ENCODE data around the gene SEL1L3. TPM values are rescaled to one million over a fixed set of nuclear protein-coding genes. Genes with fewer than 3 reads are reported as not detected.

The SEL1L3 gene
- total and polyA plus RNA-seq, 2 donors (not counting 3 experiments of a cell fraction or from before 2014, with no cell fraction given), result 53.4 to 122 TPM

DNA sequence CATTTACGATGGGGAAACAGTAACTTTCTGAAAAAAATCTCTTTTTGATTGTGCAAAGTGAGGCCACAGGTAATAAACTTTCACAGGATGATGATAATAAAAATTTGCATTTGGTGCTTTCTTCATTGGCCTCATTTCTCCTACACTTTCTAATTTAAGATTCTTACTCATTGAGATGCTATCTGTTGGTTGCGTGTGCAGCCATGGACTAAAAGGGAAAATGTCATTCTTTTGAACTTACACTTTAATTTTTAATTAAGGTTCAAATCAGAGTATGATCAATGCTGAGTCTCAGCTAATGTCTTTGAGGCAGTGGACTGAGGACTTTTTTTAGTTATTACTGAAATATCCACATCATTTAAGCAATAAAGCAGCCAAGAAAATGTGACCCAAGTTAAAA is 87.6 kb downstream of the SEL1L3 start:
- Histone ChIP-seq H3K27ac (ENCODE audit: insufficient read depth, low read depth, low read length) (no peak overlapping the region), H3K4me2 (ENCODE audit: insufficient read depth, low read length) (no peak overlapping the region), H3K4me1 (ENCODE audit: control insufficient read depth, extremely low read depth, insufficient read depth, low read length) (no peaks in the 10 kb centered on the region), H3K36me3 (ENCODE audit: control insufficient read depth in 2 of 2, extremely low read depth in 1 of 2, insufficient read depth in 2 of 2, low read length in 2 of 2) (peaks cover 10 to 16% of the 10 kb centered on the region in 2 experiments), H3K79me2 (ENCODE audit: control insufficient read depth, insufficient read depth, low read length) (no peaks in the 10 kb centered on the region), H3K27me3 (ENCODE audit: control insufficient read depth in 2 of 2, insufficient read depth in 2 of 2, low read length in 2 of 2) (no peaks in the 10 kb centered on the region), H3K9ac (replicated peaks; ENCODE audit: extremely low read depth, insufficient read depth, low read length) (no peak overlapping the region), H3K9me3 (replicated peaks; ENCODE audit: control insufficient read depth, insufficient read depth, low read length) (no peaks in the 10 kb centered on the region), H3K9me1 (replicated peaks; ENCODE audit: control insufficient read depth, extremely low read depth, insufficient read depth, low read length) (no peaks in the 10 kb centered on the region), H4K20me1 (replicated peaks; ENCODE audit: control insufficient read depth, extremely low read depth, insufficient read depth, low read length) (no peaks in the 10 kb centered on the region), H2AFZ (ENCODE audit: low read depth, low read length) (no peak overlapping the region), H3K4me3 (replicated peaks in 1 of 3; ENCODE audit: insufficient read depth in 1 of 3, low read depth in 1 of 3, low read length in 3 of 3) (no peak overlapping the region)
- no peak for DNase-seq (ENCODE audit: low read depth, low spot score)
- no peak for FAIRE-seq
- intact Hi-C loops (cut with micrococcal nuclease), result no loop called here
- CTCF ChIA-PET, result interaction anchor here (1.7 to 1.8 kb wide), 2 partner anchors 7 to 335 kb away, joined by 6 to 9 read pairs; no protein-coding TSS in a partner anchor
- POLR2A ChIA-PET, result no interaction called here
- TF ChIP-seq EZH2 (IDR thresholded peaks at IDR 0.05; ENCODE audit: borderline replicate concordance, low read depth, low read length, severe bottlenecking), result no peak
- TF ChIP-seq JUN (IDR thresholded peaks at IDR 0.05; ENCODE audit: borderline replicate concordance, insufficient read depth, insufficient read length, low read depth), result no peak
- no peak for TF ChIP-seq POLR2A (IDR thresholded peaks at IDR 0.05; ENCODE audit: low read depth, low read length)
- TF ChIP-seq FOS (IDR thresholded peaks at IDR 0.05; ENCODE audit: borderline replicate concordance, insufficient read depth, low read length), result no peak
- TF ChIP-seq, protein P1, sequence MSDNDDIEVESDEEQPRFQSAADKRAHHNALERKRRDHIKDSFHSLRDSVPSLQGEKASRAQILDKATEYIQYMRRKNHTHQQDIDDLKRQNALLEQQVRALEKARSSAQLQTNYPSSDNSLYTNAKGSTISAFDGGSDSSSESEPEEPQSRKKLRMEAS (IDR thresholded peaks at IDR 0.05; ENCODE audit: insufficient read depth, insufficient read length), result no peak
- TF ChIP-seq CTCF (IDR thresholded peaks at IDR 0.05; ENCODE audit: extremely low read depth in 1 of 2, insufficient read depth in 1 of 2, low read depth in 1 of 2, low read length in 2 of 2), result no peak
- no peak for TF ChIP-seq MYC (IDR thresholded peaks at IDR 0.05; ENCODE audit: low read depth, low read length)
- TF ChIP-seq GATA2 (IDR thresholded peaks at IDR 0.05; ENCODE audit: insufficient read depth, insufficient read length, low read depth, low read length), result no peak
- TF ChIP-seq POLR2AphosphoS5 (IDR thresholded peaks at IDR 0.05; ENCODE audit: insufficient read depth, low read depth, low read length), result no peak
- BruUV-seq (replicated peaks), result no TSS peak
- dilution Hi-C loops (cut with MboI; ENCODE audit: extremely low pct_ligation_motif_present, low sequenced_read_pairs), result no loop called here

All from endothelial cell of umbilical vein (primary cell).